ENCODE measurements around the gene ENHO.
"Not testable (repeated sequence)": the region's sequence is repeated elsewhere in the genome, so short reads cannot be mapped to it uniquely, and the experiment has no call there.

The ENHO gene

GRCh38 chr9:34555500-34555899, 32.7 kb upstream of the ENHO start:
- DNase-seq: no peak

GRCh38 chr9:34555002-34555348, 32.2 kb upstream of the ENHO start:
- DNase-seq: peak; percentile 3 to 80 (median 59)

DNA sequence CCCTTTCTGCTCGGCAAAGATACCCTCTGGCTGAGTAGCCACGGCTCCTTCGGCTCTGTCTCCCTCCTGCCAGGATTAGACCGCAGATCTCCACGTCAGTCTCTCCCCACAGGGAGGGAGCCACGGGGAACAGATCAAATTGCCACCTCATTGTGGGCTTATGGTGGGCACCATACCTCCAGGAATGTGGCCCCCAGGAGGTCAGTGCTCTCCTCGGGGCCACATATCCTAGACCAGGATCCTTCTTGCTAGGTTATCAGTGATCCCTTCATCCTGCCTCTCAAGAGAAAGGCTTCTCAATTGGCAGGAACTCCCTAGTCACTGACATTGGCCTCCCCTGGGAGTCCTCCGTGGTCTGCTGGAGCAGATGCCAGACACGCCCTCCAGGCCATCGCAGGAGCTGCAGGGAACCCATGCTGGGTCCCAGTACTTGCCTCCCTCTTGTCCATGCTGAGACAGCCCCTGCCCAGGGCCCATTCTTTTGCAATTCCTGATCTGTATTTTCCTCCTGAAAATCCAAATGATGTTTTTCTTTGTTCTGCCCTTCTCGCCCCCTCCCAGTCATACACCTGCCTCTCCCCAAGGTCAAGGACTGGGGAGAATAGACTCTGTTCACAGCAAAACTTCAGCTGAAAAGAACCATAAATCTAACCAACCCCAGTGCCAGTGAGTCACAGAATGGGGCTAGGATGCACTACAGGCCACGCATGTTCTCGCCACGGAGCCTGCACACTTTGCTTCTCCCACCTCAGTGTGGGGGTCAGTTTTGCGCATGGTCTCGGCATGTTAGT, 31.6 kb upstream of the ENHO start:
- peak; percentile 61 to 84 (median 74) for DNase-seq

DNA sequence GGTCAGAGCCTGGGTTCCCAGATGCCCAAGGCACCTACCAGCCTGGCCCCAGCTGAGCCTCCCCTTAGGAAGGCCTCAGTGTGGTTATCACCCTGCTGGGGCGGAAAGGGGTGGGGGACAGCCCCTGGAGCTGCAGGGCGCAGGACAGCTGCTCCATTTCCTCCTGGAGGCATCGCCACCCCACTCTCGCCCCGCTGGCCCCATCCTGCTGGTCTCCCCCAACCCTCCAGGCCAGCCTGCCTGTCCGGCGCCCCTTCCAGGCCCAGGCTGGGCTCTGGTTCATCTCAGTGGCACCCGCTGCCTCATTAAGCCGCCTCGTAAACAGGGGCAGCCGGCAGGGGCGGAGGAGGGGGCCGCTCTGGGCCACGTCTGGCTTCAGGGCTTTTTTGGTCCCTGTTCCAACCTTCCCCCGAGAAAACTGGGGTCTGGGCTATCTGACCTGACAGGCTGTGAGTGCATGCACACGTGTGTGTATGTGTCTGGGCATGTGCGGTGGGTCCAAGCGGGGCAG, 30.8 kb upstream of the ENHO start:
- DNase-seq: peak in 1 of 3 experiments; percentile 3

DNA sequence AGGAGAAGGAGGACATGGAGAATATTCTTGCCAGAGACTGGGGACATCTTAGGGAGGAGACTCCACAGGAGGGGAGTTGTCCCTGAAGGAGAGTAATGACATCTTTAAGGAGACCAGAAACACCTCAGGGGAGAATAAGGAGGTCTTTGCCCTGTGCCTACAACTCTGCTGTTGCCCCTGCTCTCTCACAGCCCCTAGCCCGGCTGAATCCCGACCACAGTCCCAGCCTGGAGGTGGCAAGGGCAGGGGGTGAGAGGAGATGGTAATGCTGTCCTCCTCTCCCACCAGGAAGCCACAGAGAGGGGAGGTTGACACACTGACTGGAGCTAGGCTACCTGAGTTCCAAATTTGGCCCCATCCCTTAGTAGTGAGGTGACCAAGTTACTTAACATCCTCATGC, 30.2 kb upstream of the ENHO start:
- no peak for DNase-seq

GRCh38 chr9:34552606-34552981, 29.8 kb upstream of the ENHO start:
- DNase-seq: no peak

- no peak for DNase-seq
These were observed 29.2 kb upstream of the ENHO start for GRCh38 chr9:34551751-34552605.

DNA sequence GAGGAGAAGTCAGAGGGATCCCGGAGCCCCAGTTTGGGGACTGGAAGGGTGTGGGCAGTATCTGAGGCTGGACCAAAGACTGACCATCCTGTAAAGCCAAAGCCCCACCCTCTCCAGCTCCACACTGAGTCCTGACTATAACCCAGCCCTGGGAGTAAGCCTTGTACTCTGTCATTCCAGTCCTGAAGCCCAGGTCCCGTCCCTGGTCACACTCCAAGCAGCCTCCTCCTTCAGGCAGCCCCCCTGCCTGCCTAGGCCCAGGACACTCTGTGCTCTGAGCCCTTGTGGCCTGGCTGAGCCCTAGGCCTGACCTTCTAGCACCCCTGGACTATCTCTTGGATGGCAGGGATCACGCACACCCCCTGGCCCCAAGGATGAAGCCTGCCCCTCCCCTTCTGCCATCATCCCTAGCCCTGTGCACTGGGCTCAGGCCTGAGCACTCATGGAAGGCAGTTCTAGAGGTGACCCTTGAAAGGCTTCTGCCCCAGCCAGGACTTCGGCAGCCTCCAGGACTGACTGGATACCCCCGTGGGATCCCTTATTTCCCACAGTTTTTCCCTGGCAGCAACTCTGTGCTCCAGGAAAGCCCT, 28.0 kb upstream of the ENHO start:
- no peak for DNase-seq

GRCh38 chr9:34550016-34550680, 27.4 kb upstream of the ENHO start:
- DNase-seq: no peak

DNA sequence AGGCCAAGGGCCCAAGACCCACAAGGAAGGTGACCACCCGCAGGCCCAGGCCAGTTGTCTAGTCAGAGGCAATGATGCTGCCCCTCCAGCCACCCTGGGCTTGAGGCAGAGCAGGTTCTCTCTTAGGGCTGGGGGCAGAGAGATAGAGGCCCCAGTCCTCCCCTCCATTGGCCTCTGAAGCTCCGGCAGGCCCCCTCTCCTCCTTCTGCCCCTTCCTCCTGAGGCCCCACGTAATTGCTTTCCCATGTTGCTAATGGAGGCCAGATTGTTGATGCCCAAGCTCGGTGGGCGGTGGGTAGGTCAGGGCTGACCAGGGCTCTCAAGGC, 26.6 kb upstream of the ENHO start:
- DNase-seq: no peak

GRCh38 chr9:34547960-34548611, 25.3 kb upstream of the ENHO start:
- peak in 2 of 3 experiments; percentile 27 to 53 for DNase-seq

GRCh38 chr9:34546834-34547827, 24.3 kb upstream of the ENHO start:
- peak; percentile 5 to 46 (median 7) for DNase-seq

- DNase-seq: no peak
These were observed 23.5 kb upstream of the ENHO start for GRCh38 chr9:34546102-34546833.

DNA sequence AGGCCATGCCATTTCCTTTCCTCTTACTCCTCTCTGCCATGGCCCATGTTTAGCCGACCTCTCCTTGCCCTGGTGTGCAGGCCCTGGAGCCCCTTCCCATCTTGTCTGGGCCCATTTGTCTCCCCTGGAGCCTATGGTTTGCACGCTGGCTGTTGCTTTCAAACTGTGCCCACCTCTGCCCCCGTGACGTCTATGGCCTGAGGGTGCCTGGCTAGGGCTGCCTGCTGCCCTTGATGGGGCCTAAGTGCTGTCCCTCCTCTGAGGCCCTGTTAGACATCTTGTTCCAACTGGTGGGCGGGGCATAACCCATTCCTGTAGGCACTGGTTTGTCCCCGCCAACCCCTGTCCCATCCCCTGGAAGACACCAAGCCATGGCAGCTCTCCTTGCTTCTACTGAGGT, 22.7 kb upstream of the ENHO start:
- no peak for DNase-seq

GRCh38 chr9:34544035-34544434, 21.2 kb upstream of the ENHO start:
- no peak for DNase-seq

DNA sequence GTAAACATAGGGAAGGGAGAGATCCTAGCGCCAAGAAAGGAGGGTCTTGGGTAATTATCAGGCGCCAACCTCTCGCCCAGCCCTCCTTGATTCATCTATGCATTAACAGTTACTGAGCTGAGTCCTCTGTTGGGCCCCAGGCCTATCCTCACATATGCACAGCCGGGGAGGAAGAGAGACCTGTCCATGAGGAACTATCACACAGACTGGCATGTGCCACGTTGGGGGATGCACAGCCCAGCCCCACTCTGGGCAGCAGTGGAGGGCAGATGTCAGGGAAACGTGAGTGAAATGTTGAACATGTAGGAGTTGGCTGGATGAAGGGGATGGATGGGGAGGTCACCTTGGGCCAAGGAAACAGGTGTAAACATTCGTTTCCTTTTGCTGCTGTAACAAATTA, 18.8 kb upstream of the ENHO start:
- DNase-seq: no peak

GRCh38 chr9:34540827-34541226, 18.0 kb upstream of the ENHO start:
- DNase-seq: no peak

DNA sequence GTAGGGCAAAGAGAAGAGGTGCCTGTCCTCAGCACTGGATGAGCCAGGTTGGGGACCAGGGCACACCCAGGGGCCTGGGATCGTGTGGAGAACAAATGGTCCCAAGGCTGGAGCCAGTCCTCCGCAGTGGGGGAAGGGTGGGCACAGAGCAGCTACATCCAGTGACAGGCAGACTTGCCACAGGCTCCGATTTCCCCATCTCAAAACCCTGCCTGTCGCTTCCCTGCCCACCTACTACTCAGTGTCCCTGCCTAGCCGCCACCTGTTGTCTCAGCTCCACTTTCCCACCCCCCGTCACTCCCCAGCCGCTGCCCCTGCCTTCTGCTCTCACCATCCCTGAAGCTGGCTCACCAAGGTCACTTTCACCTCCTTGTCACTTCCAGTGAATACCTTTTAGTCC, 13.9 kb upstream of the ENHO start:
- no peak for DNase-seq

DNA sequence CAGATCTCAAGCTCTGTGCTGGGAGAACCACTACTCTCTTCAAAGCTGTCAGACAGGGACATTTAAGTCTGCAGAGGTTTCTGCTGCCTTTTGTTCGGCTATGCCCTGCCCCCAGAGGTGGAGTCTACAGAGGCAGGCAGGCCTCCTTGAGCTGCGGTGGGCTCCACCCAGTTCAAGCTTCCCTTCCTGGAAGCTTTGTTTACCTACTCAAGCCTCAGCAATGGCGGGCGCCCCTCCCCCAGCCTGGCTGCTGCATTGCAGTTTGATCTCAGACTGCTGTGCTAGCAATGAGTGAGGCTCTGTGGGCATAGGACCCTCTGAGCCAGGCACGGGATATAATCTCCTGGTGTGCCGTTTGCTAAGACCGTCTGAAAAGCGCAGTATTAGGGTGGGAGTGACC, 9.3 kb upstream of the ENHO start:
- DNase-seq: not testable (repeated sequence)

- DNase-seq: no peak
These were observed 3.2 kb upstream of the ENHO start for GRCh38 chr9:34526026-34526425.

DNA sequence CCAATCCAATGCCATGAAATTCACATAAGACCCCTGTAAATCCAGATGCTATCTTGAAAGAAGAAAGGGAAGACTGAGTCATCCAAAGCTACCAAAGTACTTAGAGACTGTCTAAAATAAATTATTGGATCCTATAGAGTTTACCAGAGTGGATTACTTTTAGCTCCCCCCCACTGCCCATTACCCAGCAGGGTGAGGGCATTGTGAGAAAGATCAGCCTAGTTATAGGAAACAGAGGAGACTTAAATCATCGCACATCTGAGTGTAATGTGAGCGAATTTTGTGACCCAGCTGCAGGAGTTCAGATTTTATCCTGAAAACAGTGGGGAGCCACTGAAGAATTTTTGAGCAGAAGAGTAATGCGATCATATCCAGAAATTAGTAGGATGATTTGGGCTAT, 1.6 kb upstream of the ENHO start:
- no peak for DNase-seq
